Measurements from ENCODE around the gene XPNPEP3. TPM values are rescaled to one million over a fixed set of nuclear protein-coding genes. Genes with fewer than 3 reads are reported as not detected.
"Not testable (repeated sequence)": the region's sequence is repeated elsewhere in the genome, so short reads cannot be mapped to it uniquely, and the experiment has no call there.

The XPNPEP3 gene
- total and polyA plus RNA-seq, 4 donors, result 5.1 to 24.1 (median 10.4) TPM

- Histone ChIP-seq H3K36me3 (ENCODE audit: control insufficient read depth in 4 of 4, insufficient read depth in 4 of 4, low read length in 4 of 4) (peaks cover 0 to 10% (median 10%) of the 10 kb centered on the region in 4 donors), H3K27ac (ENCODE audit: low read depth in 1 of 2, low read length in 1 of 2) (peak overlapping the region; percentile 55 to 85), H3K9ac (ENCODE audit: insufficient read depth in 1 of 2, low read length in 2 of 2) (peak overlapping the region in 1 of 2 donors; percentile 34), H3K9me3 (ENCODE audit: control insufficient read depth in 4 of 4, insufficient read depth in 3 of 4, low read length in 3 of 4) (no peaks in the 10 kb centered on the region), H3K27me3 (ENCODE audit: control insufficient read depth in 3 of 3, insufficient read depth in 3 of 3, low read length in 2 of 3) (no peaks in the 10 kb centered on the region), H3K4me3 (peak overlapping the region; percentile 32), H3K4me1 (ENCODE audit: control insufficient read depth in 5 of 5, insufficient read depth in 5 of 5, low read length in 5 of 5) (peaks cover 0 to 22% (median 13%) of the 10 kb centered on the region in 5 donors)
- TF ChIP-seq CTCF (IDR thresholded peaks at IDR 0.05; ENCODE audit: control extremely low read depth, extremely low read depth), result no peak
- DNase-seq (peak in 1 of 3 donors; percentile 75), ATAC-seq (ENCODE audit: insufficient read depth, low FRiP score) (peak; percentile 10)
- WGBS, 2 donors, result 2 to 4% methylated on average over 4 of the region's 4 CpGs
Observed at GRCh38 chr22:40819599-40820140, 37.3 kb upstream of the XPNPEP3 start.

GRCh38 chr22:40823426-40823825 is 33.5 kb upstream of the XPNPEP3 start:
- DNase-seq (no peak), ATAC-seq (ENCODE audit: insufficient read depth, low FRiP score) (no peak)
- Histone ChIP-seq H3K9ac (ENCODE audit: insufficient read depth in 1 of 2, low read length in 2 of 2) (no peak overlapping the region), H3K27ac (ENCODE audit: low read depth in 1 of 2, low read length in 1 of 2) (no peak overlapping the region), H3K4me3 (no peak overlapping the region), H3K4me1 (ENCODE audit: control insufficient read depth in 5 of 5, insufficient read depth in 5 of 5, low read length in 5 of 5) (peaks cover 0 to 9% (median 0%) of the 10 kb centered on the region in 5 donors), H3K36me3 (ENCODE audit: control insufficient read depth in 4 of 4, insufficient read depth in 4 of 4, low read length in 4 of 4) (peaks cover 1 to 15% (median 12%) of the 10 kb centered on the region in 4 donors), H3K9me3 (ENCODE audit: control insufficient read depth in 4 of 4, insufficient read depth in 3 of 4, low read length in 3 of 4) (no peaks in the 10 kb centered on the region), H3K27me3 (ENCODE audit: control insufficient read depth in 3 of 3, insufficient read depth in 3 of 3, low read length in 2 of 3) (no peaks in the 10 kb centered on the region)
- no peak for TF ChIP-seq CTCF (IDR thresholded peaks at IDR 0.05; ENCODE audit: control extremely low read depth, extremely low read depth)
- WGBS, 2 donors, result 68 to 76% methylated on average over 1 of the region's 1 CpG

GRCh38 chr22:40826292-40826691 is 30.7 kb upstream of the XPNPEP3 start:
- ATAC-seq (ENCODE audit: insufficient read depth, low FRiP score); H3K4me3 ChIP-seq; H3K27ac ChIP-seq (ENCODE audit: low read depth in 1 of 2, low read length in 1 of 2); H3K9ac ChIP-seq (ENCODE audit: insufficient read depth in 1 of 2, low read length in 2 of 2); H3K4me1 ChIP-seq (ENCODE audit: control insufficient read depth in 5 of 5, insufficient read depth in 5 of 5, low read length in 5 of 5); H3K9me3 ChIP-seq (ENCODE audit: control insufficient read depth in 4 of 4, insufficient read depth in 3 of 4, low read length in 3 of 4); DNase-seq; H3K27me3 ChIP-seq (ENCODE audit: control insufficient read depth in 3 of 3, insufficient read depth in 3 of 3, low read length in 2 of 3): not testable (repeated sequence)
- peaks cover 3 to 28% (median 25%) of the 10 kb centered on the region in 4 donors for H3K36me3 ChIP-seq (ENCODE audit: control insufficient read depth in 4 of 4, insufficient read depth in 4 of 4, low read length in 4 of 4)
- WGBS, 2 donors, result 95 to 98% methylated on average over 2 of the region's 2 CpGs

GRCh38 chr22:40826984-40827741 is 29.8 kb upstream of the XPNPEP3 start:
- WGBS, 2 donors, result 84 to 92% methylated on average over 7 of the region's 7 CpGs
- no peak for TF ChIP-seq CTCF (IDR thresholded peaks at IDR 0.05; ENCODE audit: control extremely low read depth, extremely low read depth)

More at GRCh38 chr22:40826984-40827741, 29.8 kb upstream of the XPNPEP3 start:
- H3K27me3 ChIP-seq (ENCODE audit: control insufficient read depth in 3 of 3, insufficient read depth in 3 of 3, low read length in 2 of 3), result no peaks in the 10 kb centered on the region
- peaks cover 7 to 34% (median 25%) of the 10 kb centered on the region in 4 donors for H3K36me3 ChIP-seq (ENCODE audit: control insufficient read depth in 4 of 4, insufficient read depth in 4 of 4, low read length in 4 of 4)
- H3K4me1 ChIP-seq (ENCODE audit: control insufficient read depth in 5 of 5, insufficient read depth in 5 of 5, low read length in 5 of 5), result no peaks in the 10 kb centered on the region
- no peak overlapping the region for H3K4me3 ChIP-seq
- no peak overlapping the region for H3K27ac ChIP-seq (ENCODE audit: low read depth in 1 of 2, low read length in 1 of 2)
- no peak overlapping the region for H3K9ac ChIP-seq (ENCODE audit: insufficient read depth in 1 of 2, low read length in 2 of 2)
- no peaks in the 10 kb centered on the region for H3K9me3 ChIP-seq (ENCODE audit: control insufficient read depth in 4 of 4, insufficient read depth in 3 of 4, low read length in 3 of 4)
- no peak for ATAC-seq (ENCODE audit: insufficient read depth, low FRiP score)
- no peak for DNase-seq

All from lung (tissue), 12 donors.